PFSK-1 (cell line): ENCODE data around the gene C1S.

Source experiments
- FOXP2 ChIP-seq: optimal IDR thresholded peaks from 2 replicates; pipeline ENCODE3; 2011; ENCODE audit warnings: borderline replicate concordance, control low read depth, inconsistent platforms; ENCODE audit not compliant: insufficient read depth; ENCODE audit errors: extremely low read length, extremely low read depth
- POLR2AphosphoS5 ChIP-seq: IDR thresholded peaks from 2 replicates; pipeline ENCODE4 v1.6.1; 2012; ENCODE audit warnings: low read depth, mild to moderate bottlenecking, control low read depth, low read length, moderate library complexity
- SIN3A ChIP-seq: IDR thresholded peaks from 2 replicates; pipeline ENCODE4 v1.6.1; 2012; ENCODE audit warnings: mild to moderate bottlenecking, low read length, moderate library complexity, borderline replicate concordance; ENCODE audit not compliant: insufficient read depth
- TAF1 ChIP-seq: IDR thresholded peaks from 2 replicates; pipeline ENCODE4 v1.6.1; 2012; ENCODE audit warnings: low read length, control low read depth, borderline replicate concordance; ENCODE audit not compliant: insufficient read depth
- TF ChIP-seq, protein P1 (sequence below), 2 experiments: IDR thresholded peaks; 2 replicates each; pipeline versions ENCODE4 v1.6.1 to v1.8.0; 2011 to 2012; ENCODE audit warnings: low read depth in 2 of 2, low read length in 2 of 2, control low read depth in 1 of 2, inconsistent platforms in 1 of 2, mild to moderate bottlenecking in 1 of 2, moderate library complexity in 1 of 2; ENCODE audit not compliant: insufficient read depth in 1 of 2

The C1S gene

GRCh38 chr12:7058850-7059395 lies 1.6 kb upstream of the C1S start:
- no peak for TF ChIP-seq POLR2AphosphoS5
- TF ChIP-seq, protein P1, sequence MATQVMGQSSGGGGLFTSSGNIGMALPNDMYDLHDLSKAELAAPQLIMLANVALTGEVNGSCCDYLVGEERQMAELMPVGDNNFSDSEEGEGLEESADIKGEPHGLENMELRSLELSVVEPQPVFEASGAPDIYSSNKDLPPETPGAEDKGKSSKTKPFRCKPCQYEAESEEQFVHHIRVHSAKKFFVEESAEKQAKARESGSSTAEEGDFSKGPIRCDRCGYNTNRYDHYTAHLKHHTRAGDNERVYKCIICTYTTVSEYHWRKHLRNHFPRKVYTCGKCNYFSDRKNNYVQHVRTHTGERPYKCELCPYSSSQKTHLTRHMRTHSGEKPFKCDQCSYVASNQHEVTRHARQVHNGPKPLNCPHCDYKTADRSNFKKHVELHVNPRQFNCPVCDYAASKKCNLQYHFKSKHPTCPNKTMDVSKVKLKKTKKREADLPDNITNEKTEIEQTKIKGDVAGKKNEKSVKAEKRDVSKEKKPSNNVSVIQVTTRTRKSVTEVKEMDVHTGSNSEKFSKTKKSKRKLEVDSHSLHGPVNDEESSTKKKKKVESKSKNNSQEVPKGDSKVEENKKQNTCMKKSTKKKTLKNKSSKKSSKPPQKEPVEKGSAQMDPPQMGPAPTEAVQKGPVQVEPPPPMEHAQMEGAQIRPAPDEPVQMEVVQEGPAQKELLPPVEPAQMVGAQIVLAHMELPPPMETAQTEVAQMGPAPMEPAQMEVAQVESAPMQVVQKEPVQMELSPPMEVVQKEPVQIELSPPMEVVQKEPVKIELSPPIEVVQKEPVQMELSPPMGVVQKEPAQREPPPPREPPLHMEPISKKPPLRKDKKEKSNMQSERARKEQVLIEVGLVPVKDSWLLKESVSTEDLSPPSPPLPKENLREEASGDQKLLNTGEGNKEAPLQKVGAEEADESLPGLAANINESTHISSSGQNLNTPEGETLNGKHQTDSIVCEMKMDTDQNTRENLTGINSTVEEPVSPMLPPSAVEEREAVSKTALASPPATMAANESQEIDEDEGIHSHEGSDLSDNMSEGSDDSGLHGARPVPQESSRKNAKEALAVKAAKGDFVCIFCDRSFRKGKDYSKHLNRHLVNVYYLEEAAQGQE (IDR thresholded peaks at IDR 0.05; ENCODE audit: insufficient read depth in 1 of 2, low read depth in 2 of 2, low read length in 2 of 2): no peak
- TF ChIP-seq SIN3A: no peak
- TF ChIP-seq FOXP2: no peak
- no peak for TF ChIP-seq TAF1

- TF ChIP-seq FOXP2 (no peak), SIN3A (no peak), TAF1 (no peak), POLR2AphosphoS5 (no peak)
- TF ChIP-seq, protein P1 (IDR thresholded peaks at IDR 0.05; ENCODE audit: insufficient read depth in 1 of 2, low read depth in 2 of 2, low read length in 2 of 2): no peak
Observed at GRCh38 chr12:7059780-7060179, 738 bp upstream of the C1S start.

- no peak for TF ChIP-seq FOXP2
- TF ChIP-seq POLR2AphosphoS5: no peak
- TF ChIP-seq, protein P1 (IDR thresholded peaks at IDR 0.05; ENCODE audit: insufficient read depth in 1 of 2, low read depth in 2 of 2, low read length in 2 of 2): no peak
- TF ChIP-seq TAF1: no peak
- TF ChIP-seq SIN3A: no peak
Observed at GRCh38 chr12:7061138-7061537, 620 bp downstream of the C1S start.

GRCh38 chr12:7061596-7061995 lies 1.1 kb downstream of the C1S start:
- TF ChIP-seq, protein P1 (IDR thresholded peaks at IDR 0.05; ENCODE audit: insufficient read depth in 1 of 2, low read depth in 2 of 2, low read length in 2 of 2): no peak
- TF ChIP-seq SIN3A (no peak), FOXP2 (no peak), POLR2AphosphoS5 (no peak), TAF1 (no peak)
